ENCODE results near the gene MAP7D2.

DNA sequence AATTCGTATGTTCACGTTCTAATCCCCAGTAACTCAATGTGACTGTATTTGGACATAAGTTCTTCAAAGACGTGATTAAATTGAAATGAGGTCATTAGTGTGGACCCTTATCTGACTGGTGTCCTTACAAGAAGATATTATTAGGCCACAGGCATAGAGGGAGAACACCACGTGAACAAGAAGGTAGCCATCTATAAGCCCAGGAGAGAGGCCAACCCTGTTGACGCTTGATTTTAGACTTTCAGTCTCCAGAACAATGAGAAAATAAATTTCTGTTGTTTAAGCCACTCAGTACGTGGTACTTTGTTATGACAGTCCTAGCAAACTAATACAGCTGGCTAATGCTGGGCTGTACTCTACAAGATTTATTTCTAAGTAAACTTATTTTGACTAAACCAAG is 26.4 kb upstream of the MAP7D2 start:
- TF ChIP-seq TCF7L2 (IDR thresholded peaks at IDR 0.05; ENCODE audit: borderline replicate concordance, extremely low read depth, insufficient read depth, insufficient read length) (no peak), CTCF (IDR thresholded peaks at IDR 0.05 in 2 of 3, conservative IDR thresholded peaks at IDR 0.05 in 1 of 3; ENCODE audit: borderline replicate concordance in 1 of 3, insufficient read depth in 1 of 3, low read depth in 2 of 3, low read length in 2 of 3) (no peak), EZH2phosphoT487 (IDR thresholded peaks at IDR 0.05; ENCODE audit: borderline replicate concordance) (no peak), SIN3A (IDR thresholded peaks at IDR 0.05; ENCODE audit: low read depth) (no peak)

All from HCT116 (cell line).